Measurements from ENCODE around the gene RELL2.

RELL2 gene

DNA sequence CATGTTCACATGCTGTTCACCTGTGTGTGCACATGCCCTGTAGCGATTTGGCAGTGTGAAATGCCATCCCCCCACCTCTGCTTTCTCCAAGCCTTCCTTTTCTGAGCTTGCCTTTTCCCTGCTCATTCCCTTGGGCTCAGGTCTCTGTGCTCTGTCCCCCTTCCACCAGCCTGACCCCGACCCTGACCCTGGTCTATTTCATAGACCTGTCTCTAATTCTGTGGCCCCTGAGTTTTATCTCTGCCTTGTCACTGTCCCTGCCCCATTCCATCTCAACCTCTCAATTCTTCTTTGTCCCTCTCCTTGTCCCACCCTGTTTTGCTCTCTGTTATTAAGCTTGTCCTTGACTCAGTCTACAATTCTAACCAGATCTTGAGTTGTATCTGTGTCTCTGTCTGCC, 44.5 kb downstream of the RELL2 start:
- no peak for DNase-seq

DNA sequence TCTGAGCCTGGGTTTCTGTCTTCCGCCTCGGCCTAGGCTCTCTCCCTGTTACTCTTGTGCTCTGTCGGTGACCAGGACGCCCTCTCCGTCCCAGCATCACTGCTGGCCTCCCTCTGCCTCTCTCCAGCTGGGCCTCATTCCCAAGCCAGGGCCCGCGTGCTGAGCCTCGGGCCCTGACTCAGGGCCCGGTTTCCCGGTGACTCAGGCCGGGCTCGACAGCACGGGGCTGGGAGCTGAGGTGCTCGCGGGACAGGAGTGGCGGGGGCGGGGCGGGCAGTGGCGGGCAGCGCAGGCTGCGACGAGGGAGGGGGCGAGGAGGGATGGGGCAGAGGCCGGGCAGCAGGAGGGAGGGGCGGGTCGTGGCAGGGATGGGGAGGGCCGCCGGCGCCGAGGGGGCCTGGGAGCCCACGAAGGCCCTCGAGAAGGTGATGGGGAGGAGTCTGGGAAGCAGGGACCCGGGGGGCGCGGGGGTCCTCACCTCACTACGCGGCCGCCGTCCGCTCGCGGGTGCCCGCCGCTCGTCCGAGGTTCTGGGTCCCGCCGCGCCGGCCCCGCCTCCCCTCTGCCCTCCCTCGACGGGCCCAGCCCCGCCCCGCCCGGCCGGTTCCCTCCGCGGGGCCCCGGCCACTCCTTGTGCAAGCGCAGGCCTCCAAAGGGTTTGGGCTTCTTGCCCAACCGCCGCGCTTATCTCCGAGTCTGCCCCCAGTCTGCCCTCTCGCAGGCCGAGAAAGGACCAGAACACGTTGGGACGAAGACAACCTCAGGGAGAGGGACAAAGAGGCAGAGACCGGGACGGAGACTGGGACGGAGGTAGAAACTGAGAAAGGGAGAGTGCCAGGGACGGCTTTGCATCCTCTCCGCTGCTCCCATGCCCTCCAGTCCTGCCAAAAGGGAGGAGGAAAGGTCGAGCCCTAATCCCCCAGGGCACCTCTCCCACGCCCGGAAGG, 45.2 kb downstream of the RELL2 start, which contains the start of gene ARAP3:
ARAP3 (minus strand) TSS at position 536 of the 947 bp plus-strand sequence. CDS start 1,744 bp downstream, outside the sequence.
- DNase-seq = peak; percentile 10

DNA sequence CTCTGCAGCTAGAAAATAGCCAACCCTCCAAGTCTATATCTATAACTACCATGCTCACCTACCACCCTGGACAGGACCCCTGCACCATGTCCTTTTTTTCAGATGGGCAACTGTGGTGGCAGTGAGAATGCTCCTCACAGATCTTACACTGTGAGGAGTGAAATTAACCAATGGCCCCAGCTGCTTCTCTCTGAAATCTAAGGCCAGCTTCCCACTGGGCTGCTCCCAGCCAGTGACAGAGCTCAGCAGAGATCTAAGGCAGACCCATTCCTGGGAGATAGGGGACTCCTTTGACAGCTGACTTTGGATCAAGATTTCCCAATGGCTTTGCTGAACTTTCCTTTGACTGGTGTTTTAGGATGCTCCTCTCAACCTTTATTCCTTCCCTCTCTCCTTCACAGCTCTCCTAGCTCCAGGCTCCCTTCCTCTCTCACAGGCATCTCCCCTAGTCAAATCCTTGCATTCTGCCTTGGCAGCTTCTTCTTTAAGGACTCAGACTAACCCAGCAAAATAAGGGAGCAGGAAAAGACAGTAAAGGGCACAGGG, 46.9 kb downstream of the RELL2 start:
- no peak for DNase-seq

DNA sequence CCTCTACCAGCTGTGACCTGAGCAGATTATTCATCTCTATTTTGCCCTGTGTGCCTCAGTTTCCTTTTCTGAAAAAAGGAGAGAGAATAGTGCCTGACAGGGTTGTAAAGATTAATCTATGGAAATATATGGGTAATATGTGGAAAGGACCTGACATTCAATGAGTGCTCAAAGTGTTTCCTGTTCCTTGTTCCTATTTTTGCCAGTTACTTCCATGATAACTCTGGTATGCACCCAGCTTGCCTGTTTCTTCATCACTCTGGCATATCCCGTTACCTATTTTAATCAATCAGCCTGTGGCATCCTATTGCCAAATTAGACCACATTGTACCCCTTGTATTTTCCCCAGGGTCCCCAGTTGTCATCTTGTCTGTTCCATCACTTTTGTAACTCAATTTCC, 48.8 kb downstream of the RELL2 start:
- no peak for DNase-seq

- no peak for DNase-seq
Observed at GRCh38 chr5:141686648-141687416, 50.0 kb downstream of the RELL2 start.
